HL-60 (cell line): Measurements from ENCODE around the gene TAF4B.
"Not testable (repeated sequence)": the region's sequence is repeated elsewhere in the genome, so short reads cannot be mapped to it uniquely, and the experiment has no call there.

Experiments used
- POLR2AphosphoS5 ChIP-seq: IDR thresholded peaks from 2 replicates; pipeline ENCODE4 v1.6.1; 2012; ENCODE audit warnings: low read depth
- TF ChIP-seq, protein P1 (sequence below): IDR thresholded peaks from one replicate; pipeline ENCODE4 v1.5.1; 2011; ENCODE audit warnings: low read length, control low read depth, inconsistent platforms; ENCODE audit not compliant: insufficient read depth

- TF ChIP-seq POLR2AphosphoS5: not testable (repeated sequence)
- TF ChIP-seq, protein P1, sequence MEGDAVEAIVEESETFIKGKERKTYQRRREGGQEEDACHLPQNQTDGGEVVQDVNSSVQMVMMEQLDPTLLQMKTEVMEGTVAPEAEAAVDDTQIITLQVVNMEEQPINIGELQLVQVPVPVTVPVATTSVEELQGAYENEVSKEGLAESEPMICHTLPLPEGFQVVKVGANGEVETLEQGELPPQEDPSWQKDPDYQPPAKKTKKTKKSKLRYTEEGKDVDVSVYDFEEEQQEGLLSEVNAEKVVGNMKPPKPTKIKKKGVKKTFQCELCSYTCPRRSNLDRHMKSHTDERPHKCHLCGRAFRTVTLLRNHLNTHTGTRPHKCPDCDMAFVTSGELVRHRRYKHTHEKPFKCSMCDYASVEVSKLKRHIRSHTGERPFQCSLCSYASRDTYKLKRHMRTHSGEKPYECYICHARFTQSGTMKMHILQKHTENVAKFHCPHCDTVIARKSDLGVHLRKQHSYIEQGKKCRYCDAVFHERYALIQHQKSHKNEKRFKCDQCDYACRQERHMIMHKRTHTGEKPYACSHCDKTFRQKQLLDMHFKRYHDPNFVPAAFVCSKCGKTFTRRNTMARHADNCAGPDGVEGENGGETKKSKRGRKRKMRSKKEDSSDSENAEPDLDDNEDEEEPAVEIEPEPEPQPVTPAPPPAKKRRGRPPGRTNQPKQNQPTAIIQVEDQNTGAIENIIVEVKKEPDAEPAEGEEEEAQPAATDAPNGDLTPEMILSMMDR: not testable (repeated sequence)
These were observed 33.2 kb downstream of the TAF4B start for GRCh38 chr18:26259416-26259815.
